Measurements from ENCODE around the gene SYN1. TPM values are rescaled to one million over a fixed set of nuclear protein-coding genes. Genes with fewer than 3 reads are reported as not detected.

The SYN1 gene
- total RNA-seq, 2 donors from 2014 or later: 6.4 to 7.0 TPM

DNA sequence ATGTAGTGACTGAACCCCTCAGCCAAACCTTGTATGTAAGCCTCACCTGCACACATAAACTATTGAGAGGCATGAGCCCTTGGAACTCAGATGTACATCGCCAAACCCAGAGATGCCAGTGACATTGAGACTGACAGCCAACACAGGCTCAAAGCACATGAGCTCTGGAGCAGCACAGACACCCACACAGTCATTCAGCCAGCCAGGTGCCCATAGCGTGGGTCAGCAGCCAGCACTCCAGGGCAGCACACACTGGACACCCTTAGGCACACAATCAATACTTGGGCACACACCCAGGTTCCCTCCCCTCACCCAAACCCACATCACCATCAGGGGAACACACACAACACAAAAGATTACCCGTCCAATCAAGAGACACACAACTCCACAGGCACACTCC lies 41.8 kb downstream of the SYN1 start:
- Histone ChIP-seq H3K4me1 (peaks cover 0 to 10% of the 10 kb centered on the region in 2 donors), H3K27me3 (no peaks in the 10 kb centered on the region), H3K9me3 (no peaks in the 10 kb centered on the region), H3K27ac (no peak overlapping the region), H3K4me3 (no peak overlapping the region), H3K36me3 (no peaks in the 10 kb centered on the region)
- TF ChIP-seq, protein P1, sequence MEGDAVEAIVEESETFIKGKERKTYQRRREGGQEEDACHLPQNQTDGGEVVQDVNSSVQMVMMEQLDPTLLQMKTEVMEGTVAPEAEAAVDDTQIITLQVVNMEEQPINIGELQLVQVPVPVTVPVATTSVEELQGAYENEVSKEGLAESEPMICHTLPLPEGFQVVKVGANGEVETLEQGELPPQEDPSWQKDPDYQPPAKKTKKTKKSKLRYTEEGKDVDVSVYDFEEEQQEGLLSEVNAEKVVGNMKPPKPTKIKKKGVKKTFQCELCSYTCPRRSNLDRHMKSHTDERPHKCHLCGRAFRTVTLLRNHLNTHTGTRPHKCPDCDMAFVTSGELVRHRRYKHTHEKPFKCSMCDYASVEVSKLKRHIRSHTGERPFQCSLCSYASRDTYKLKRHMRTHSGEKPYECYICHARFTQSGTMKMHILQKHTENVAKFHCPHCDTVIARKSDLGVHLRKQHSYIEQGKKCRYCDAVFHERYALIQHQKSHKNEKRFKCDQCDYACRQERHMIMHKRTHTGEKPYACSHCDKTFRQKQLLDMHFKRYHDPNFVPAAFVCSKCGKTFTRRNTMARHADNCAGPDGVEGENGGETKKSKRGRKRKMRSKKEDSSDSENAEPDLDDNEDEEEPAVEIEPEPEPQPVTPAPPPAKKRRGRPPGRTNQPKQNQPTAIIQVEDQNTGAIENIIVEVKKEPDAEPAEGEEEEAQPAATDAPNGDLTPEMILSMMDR (IDR thresholded peaks at IDR 0.05): no peak
- DNase-seq (ENCODE audit: low spot score): peak; percentile 49

DNA sequence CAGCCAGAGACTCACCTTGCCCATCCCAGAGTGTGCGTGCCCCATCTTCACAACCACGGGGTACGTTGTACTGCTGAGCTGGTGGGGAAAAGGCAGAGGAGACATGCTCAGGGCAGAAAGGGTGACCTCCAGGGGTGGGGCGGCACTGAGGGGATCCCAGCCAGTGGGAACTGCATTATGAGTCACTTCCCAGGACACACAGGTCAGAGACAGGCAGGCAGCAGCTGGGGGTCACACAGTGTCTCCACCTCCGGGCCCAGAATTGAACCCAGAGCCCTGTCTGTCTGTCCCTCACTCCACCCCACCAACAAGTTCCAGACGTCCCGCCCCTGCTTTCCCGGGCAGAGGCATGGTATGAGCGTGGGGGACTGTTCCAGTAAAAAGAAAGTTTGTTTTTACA lies 42.2 kb downstream of the SYN1 start:
- no peak overlapping the region for H3K27ac ChIP-seq

DNA sequence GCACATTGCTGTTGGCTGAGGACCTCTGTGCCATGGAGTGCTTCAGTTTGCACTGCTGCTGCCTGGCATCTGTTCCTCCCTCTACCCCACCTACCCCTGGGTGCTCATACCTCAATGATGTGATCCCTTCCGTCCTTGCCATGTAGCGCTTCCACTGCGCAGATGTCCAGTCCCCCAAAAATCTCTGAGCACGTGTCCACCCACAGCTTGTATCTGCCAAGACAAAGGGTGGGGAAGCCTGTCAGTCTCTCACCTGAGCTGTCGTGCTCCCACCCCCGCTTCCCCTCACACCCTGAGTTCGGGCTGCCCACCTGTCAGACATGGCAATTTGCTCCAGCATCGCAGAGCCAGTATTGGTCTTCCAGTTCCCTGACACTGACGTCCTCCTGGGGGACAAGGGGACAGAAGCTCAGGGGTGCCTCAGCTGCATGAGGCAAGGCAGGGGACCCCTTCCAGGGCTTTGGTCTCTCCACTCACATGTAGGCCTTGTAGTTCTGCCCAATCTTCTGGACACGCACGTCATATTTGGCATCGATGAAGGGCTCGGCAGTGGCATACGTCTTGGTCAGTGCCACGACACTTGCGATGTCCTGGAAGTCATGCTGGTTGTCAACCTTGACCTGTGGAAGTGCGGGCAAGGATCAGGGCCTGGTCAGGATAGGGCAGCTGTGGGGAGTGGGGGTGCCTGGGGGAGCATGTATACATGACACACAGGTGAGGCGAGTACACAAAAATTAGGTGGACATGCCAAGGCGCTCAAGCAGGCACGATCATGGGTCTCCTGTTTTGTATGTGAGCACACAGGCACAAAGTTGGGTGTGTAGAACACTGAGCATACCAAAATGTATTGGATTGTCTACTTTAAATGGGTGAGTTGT lies 43.4 kb downstream of the SYN1 start:
- Histone ChIP-seq H3K27ac (no peak overlapping the region), H3K4me3 (no peak overlapping the region), H3K4me1 (peaks cover 0 to 10% of the 10 kb centered on the region in 2 donors), H3K27me3 (no peaks in the 10 kb centered on the region), H3K36me3 (peaks cover 8% of the 10 kb centered on the region), H3K9me3 (no peaks in the 10 kb centered on the region)
- TF ChIP-seq, protein P1 (IDR thresholded peaks at IDR 0.05): no peak
- no peak for DNase-seq (ENCODE audit: low spot score)

More for the DNA sequence above, 42.2 kb downstream of the SYN1 start:
- Histone ChIP-seq H3K9me3 (no peaks in the 10 kb centered on the region), H3K4me1 (peaks cover 0 to 10% of the 10 kb centered on the region in 2 donors), H3K4me3 (no peak overlapping the region), H3K27me3 (no peaks in the 10 kb centered on the region), H3K36me3 (no peaks in the 10 kb centered on the region)
- TF ChIP-seq, protein P1 (IDR thresholded peaks at IDR 0.05): no peak
- DNase-seq (ENCODE audit: low spot score): peak; percentile 57

DNA sequence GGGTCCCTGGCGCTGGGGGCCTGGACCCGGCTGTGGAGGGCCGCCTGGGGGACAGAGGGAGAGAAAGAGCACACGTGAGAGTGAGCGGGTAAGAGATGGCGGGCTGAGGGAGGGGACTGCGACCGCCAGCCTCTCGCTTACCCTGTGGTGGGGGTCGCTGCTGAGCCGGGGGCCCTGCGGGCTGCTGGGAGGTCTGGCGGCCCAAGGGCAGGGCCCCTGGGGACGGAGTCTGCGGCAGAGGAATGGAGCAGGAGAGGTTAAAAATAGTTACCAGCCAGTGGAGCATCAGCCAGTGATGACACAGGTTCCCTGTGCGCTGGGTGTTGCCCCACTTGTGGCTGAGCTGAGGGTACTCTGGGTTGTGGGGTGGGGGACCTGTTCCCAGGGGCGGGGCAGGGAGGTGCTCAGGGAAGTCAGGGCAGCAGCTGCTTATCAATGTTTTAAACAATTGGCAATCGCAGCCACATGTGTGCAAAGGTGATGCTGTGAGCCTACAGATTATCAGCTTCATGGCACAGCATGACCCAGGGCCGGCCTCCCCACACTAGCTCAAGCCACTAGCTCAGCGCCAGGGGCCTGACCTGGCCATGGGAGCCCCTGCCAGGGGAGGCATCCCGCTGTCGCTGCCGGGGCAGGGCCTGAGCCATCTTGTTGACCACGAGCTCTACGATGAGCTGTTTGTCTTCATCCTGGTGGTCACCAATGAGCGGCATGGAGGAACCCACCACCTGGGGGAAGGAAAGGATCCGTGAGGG lies 44.9 kb downstream of the SYN1 start:
- H3K4me3 ChIP-seq: peak overlapping the region; percentile 30 to 45
- no peaks in the 10 kb centered on the region for H3K27me3 ChIP-seq
- TF ChIP-seq, protein P1 (IDR thresholded peaks at IDR 0.05): no peak
- H3K4me1 ChIP-seq: peaks cover 0 to 10% of the 10 kb centered on the region in 2 donors
- H3K36me3 ChIP-seq: peaks cover 22% of the 10 kb centered on the region
- no peak for DNase-seq (ENCODE audit: low spot score)
- no peaks in the 10 kb centered on the region for H3K9me3 ChIP-seq
- peak overlapping the region; percentile 70 to 75 for H3K27ac ChIP-seq

DNA sequence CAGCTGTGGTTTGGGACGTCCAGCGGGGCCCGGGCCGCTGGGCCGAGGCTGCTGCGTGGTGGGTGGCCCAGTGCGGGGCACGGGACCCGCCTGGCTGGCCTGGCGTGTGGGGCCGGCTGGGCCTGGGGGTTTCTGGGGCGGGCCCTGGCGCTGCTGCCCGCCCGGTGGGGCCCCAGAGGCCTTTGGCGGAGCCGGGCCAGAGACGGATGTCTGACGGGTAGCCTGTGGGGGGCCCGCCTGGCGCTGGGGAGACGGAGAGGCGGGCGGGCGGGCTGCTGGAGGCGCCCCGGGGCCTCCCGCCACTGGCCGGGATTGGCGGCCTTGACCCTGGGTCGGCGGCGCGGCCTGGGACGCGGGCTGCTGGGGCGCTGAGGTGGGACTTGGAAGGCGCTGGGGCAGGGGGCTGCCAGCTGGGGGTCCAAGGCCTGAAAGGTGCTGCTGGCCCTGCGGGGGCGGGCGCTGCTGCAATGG lies 45.5 kb downstream of the SYN1 start:
- H3K27me3 ChIP-seq: no peaks in the 10 kb centered on the region
- H3K4me3 ChIP-seq: peak overlapping the region; percentile 30 to 45
- peaks cover 0 to 10% of the 10 kb centered on the region in 2 donors for H3K4me1 ChIP-seq
- H3K27ac ChIP-seq: peak overlapping the region; percentile 70 to 75
- H3K36me3 ChIP-seq: peaks cover 28% of the 10 kb centered on the region
- TF ChIP-seq, protein P1 (IDR thresholded peaks at IDR 0.05): no peak
- H3K9me3 ChIP-seq: no peaks in the 10 kb centered on the region
- DNase-seq (ENCODE audit: low spot score): no peak

Measured in right atrium auricular region (tissue), 2 donors.